ENCODE measurements around the gene TEX44.

- TF ChIP-seq CTCF (IDR thresholded peaks at IDR 0.05 in 2 of 3, conservative IDR thresholded peaks at IDR 0.05 in 1 of 3; ENCODE audit: borderline replicate concordance in 1 of 3, insufficient read depth in 1 of 3, low read depth in 2 of 3, low read length in 2 of 3) (no peak), RAD21 (IDR thresholded peaks at IDR 0.05; ENCODE audit: low read depth) (no peak), POLR2A (IDR thresholded peaks at IDR 0.05; ENCODE audit: borderline replicate concordance, extremely low read depth, insufficient read depth, insufficient read length) (no peak), ZBTB33 (IDR thresholded peaks at IDR 0.05; ENCODE audit: extremely low read depth, insufficient replicate concordance, low read length) (no peak), REST (IDR thresholded peaks at IDR 0.05; ENCODE audit: low read depth) (no peak), MAX (IDR thresholded peaks at IDR 0.05) (no peak), POLR2AphosphoS5 (IDR thresholded peaks at IDR 0.05; ENCODE audit: low read depth, low read length) (no peak)
Measured at GRCh38 chr2:231627384-231628120, 34.9 kb downstream of the TEX44 start.
